ENCODE results near the gene ZNF484.

The ZNF484 gene

DNA sequence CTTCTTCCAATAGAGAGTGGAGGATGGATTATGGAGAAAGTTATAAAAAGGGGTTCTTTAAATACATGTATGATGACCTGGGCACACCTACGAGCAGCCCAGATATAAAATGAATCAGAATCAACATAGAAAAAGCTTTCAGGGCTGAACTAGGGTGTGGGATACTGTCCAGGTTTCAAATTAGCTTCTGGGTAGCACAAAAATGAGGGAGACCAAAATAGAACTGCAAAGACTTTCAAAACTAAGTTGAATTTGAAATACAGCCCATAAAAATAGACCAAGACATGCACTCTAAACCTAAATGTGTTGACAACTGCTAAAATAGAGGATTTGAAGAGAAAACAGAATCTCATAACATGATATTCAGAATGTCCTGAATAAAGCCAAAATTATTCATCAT is 17.0 kb downstream of the ZNF484 start:
- no peak overlapping the region for H3K4me2 ChIP-seq (ENCODE audit: low read length)
- H4K20me1 ChIP-seq (ENCODE audit: control insufficient read depth, insufficient read depth, low read depth, low read length), result no peaks in the 10 kb centered on the region
- H3K36me3 ChIP-seq (ENCODE audit: control insufficient read depth, low read length), result peaks cover 36% of the 10 kb centered on the region
- no peak for TF ChIP-seq CTCF (IDR thresholded peaks at IDR 0.05; ENCODE audit: low read depth, low read length, poor library complexity, severe bottlenecking)
- TF ChIP-seq EZH2phosphoT487 (IDR thresholded peaks at IDR 0.05; ENCODE audit: borderline replicate concordance, low read length), result no peak
- H3K4me1 ChIP-seq (ENCODE audit: control insufficient read depth, low read length), result no peaks in the 10 kb centered on the region
- H3K4me3 ChIP-seq (ENCODE audit: low read length), result no peak overlapping the region
- no peaks in the 10 kb centered on the region for H3K9me2 ChIP-seq (replicated peaks; ENCODE audit: control insufficient read depth, low read length)
- peaks cover 25% of the 10 kb centered on the region for H3K79me2 ChIP-seq (ENCODE audit: control insufficient read depth, low read length)
- H3K9me3 ChIP-seq (ENCODE audit: control insufficient read depth, insufficient read depth, low read length), result peaks cover 10% of the 10 kb centered on the region; the same call in 1 of the 2 replicates
- H3K27ac ChIP-seq (ENCODE audit: low read depth, low read length), result no peak overlapping the region
- H3F3A ChIP-seq (ENCODE audit: control insufficient read depth, insufficient read depth), result no peaks in the 10 kb centered on the region
- H3K27me3 ChIP-seq (ENCODE audit: control insufficient read depth, low read length), result no peaks in the 10 kb centered on the region

- Histone ChIP-seq H3K36me3 (ENCODE audit: control insufficient read depth, low read length) (peaks cover 50% of the 10 kb centered on the region), H3K4me2 (ENCODE audit: low read length) (no peak overlapping the region)
- no peak for TF ChIP-seq EZH2phosphoT487 (IDR thresholded peaks at IDR 0.05; ENCODE audit: borderline replicate concordance, low read length)
- no peak for TF ChIP-seq CTCF (IDR thresholded peaks at IDR 0.05; ENCODE audit: low read depth, low read length, poor library complexity, severe bottlenecking)
These were observed 20.6 kb downstream of the ZNF484 start for GRCh38 chr9:92857236-92857635.

GRCh38 chr9:92853716-92854115 is 24.1 kb downstream of the ZNF484 start:
- H3K9me3 ChIP-seq (ENCODE audit: control insufficient read depth, insufficient read depth, low read length), result no peaks in the 10 kb centered on the region
- no peak overlapping the region for H3K4me2 ChIP-seq (ENCODE audit: low read length)
- no peaks in the 10 kb centered on the region for H3K27me3 ChIP-seq (ENCODE audit: control insufficient read depth, low read length)
- no peak for TF ChIP-seq EZH2phosphoT487 (IDR thresholded peaks at IDR 0.05; ENCODE audit: borderline replicate concordance, low read length)
- TF ChIP-seq CTCF (IDR thresholded peaks at IDR 0.05; ENCODE audit: low read depth, low read length, poor library complexity, severe bottlenecking), result no peak
- H3K27ac ChIP-seq (ENCODE audit: low read depth, low read length), result no peak overlapping the region
- no peaks in the 10 kb centered on the region for H3K9me2 ChIP-seq (replicated peaks; ENCODE audit: control insufficient read depth, low read length)
- H3F3A ChIP-seq (ENCODE audit: control insufficient read depth, insufficient read depth), result no peaks in the 10 kb centered on the region
- H3K79me2 ChIP-seq (ENCODE audit: control insufficient read depth, low read length), result no peaks in the 10 kb centered on the region
- H3K4me1 ChIP-seq (ENCODE audit: control insufficient read depth, low read length), result no peaks in the 10 kb centered on the region
- no peaks in the 10 kb centered on the region for H4K20me1 ChIP-seq (ENCODE audit: control insufficient read depth, insufficient read depth, low read depth, low read length)
- peaks cover 51% of the 10 kb centered on the region for H3K36me3 ChIP-seq (ENCODE audit: control insufficient read depth, low read length)
- no peak overlapping the region for H3K4me3 ChIP-seq (ENCODE audit: low read length)

More at GRCh38 chr9:92857236-92857635, 20.6 kb downstream of the ZNF484 start:
- peaks cover 10% of the 10 kb centered on the region; the same call in 1 of the 2 replicates for H3K9me3 ChIP-seq (ENCODE audit: control insufficient read depth, insufficient read depth, low read length)
- H3K4me3 ChIP-seq (ENCODE audit: low read length), result no peak overlapping the region
- H3K4me1 ChIP-seq (ENCODE audit: control insufficient read depth, low read length), result no peaks in the 10 kb centered on the region
- no peak overlapping the region for H3K27ac ChIP-seq (ENCODE audit: low read depth, low read length)
- no peaks in the 10 kb centered on the region for H3F3A ChIP-seq (ENCODE audit: control insufficient read depth, insufficient read depth)
- H3K27me3 ChIP-seq (ENCODE audit: control insufficient read depth, low read length), result no peaks in the 10 kb centered on the region
- no peaks in the 10 kb centered on the region for H3K9me2 ChIP-seq (replicated peaks; ENCODE audit: control insufficient read depth, low read length)
- H3K79me2 ChIP-seq (ENCODE audit: control insufficient read depth, low read length), result peaks cover 7% of the 10 kb centered on the region
- H4K20me1 ChIP-seq (ENCODE audit: control insufficient read depth, insufficient read depth, low read depth, low read length), result no peaks in the 10 kb centered on the region

All from DOHH2 (cell line).